ENCODE measurements around the gene MCF2. TPM values are rescaled to one million over a fixed set of nuclear protein-coding genes. Genes with fewer than 3 reads are reported as not detected.
"Not testable (repeated sequence)": the region's sequence is repeated elsewhere in the genome, so short reads cannot be mapped to it uniquely, and the experiment has no call there.

The MCF2 gene, protein sequence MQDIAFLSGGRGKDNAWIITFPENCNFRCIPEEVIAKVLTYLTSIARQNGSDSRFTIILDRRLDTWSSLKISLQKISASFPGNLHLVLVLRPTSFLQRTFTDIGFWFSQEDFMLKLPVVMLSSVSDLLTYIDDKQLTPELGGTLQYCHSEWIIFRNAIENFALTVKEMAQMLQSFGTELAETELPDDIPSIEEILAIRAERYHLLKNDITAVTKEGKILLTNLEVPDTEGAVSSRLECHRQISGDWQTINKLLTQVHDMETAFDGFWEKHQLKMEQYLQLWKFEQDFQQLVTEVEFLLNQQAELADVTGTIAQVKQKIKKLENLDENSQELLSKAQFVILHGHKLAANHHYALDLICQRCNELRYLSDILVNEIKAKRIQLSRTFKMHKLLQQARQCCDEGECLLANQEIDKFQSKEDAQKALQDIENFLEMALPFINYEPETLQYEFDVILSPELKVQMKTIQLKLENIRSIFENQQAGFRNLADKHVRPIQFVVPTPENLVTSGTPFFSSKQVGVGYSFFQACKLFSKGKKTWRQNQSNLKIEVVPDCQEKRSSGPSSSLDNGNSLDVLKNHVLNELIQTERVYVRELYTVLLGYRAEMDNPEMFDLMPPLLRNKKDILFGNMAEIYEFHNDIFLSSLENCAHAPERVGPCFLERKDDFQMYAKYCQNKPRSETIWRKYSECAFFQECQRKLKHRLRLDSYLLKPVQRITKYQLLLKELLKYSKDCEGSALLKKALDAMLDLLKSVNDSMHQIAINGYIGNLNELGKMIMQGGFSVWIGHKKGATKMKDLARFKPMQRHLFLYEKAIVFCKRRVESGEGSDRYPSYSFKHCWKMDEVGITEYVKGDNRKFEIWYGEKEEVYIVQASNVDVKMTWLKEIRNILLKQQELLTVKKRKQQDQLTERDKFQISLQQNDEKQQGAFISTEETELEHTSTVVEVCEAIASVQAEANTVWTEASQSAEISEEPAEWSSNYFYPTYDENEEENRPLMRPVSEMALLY
- 0.68 TPM for total RNA-seq

DNA sequence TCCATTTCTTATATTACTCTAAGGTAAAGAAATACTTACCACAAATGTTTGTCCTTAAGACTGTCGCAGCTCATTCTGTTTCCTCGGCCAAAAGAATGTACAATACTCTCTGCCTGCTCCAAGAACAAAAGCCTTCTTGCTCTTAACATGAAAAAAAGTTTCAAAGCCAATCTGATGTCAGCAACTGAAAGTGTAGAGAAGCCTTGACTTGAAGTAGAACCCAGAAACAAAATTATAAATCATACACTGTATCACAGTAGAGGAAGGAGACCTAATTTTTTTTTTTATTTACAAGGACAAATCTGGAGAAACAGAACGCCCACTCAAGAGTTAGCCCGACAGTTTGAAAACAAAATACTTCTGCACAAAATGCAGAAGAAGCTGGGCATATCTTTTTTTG is at the start of gene MCF2:
TSS of gene MCF2 (minus strand) at position 101 of the 400 bp plus-strand sequence. CDS start 56,423 bp downstream, outside the sequence.
- DNase-seq (ENCODE audit: low spot score) = no peak

DNA sequence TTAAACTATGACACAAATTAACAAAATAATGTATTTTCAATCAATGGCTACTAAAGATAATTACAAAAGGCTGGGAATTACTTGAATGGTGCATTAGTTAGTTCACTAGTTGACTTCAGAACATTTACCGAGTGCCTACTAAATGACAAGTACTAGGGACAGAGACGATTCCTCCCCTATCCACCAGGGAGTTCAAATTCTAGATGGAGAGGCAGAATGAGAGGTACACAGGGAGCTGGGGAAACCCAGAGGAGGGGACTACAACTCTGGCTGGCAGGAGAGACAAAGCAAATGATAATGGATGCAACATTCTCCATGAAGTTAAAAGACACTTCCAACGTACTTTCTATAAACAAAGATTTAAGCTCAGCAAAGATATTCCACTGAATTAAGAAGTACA is 43.1 kb upstream of the MCF2 start:
- no peak for DNase-seq (ENCODE audit: low spot score)

DNA sequence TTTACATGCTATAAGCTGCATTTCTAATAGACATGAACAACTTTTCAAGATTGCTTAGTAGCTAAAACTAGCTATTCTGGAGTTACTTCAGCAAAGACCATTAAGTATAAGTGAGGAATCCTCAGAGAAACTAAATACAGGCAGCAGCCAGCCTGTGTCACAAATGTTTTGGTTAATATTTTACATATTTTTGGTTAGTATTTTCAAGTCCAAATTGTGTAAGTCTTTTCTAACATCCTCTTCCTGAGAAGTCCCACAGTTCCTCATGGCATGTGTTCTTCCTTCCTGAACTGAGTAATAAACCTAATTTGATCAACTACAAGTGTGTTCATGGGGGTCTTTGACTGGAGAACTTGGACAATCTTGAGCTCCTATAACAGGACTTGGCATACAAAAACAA is 42.4 kb upstream of the MCF2 start:
- DNase-seq (ENCODE audit: low spot score) = no peak

DNA sequence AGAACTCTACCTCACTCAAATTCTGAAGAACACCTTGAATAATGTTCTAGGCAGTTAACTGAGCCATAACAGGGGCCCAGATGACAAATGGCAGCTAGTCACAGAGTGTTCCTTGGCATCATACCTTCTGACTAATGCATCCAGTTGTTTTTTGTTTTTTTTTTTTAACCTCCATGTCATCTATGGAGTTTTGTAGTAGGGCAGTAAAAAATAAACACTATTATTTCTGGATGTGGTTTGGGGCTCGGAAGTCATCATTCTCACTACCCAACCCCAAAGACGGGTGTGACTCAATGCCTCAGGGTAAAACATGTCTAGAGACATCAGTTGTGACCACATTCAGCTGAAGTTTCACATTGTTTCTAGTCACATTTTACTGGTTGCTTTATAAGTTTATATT is 31.2 kb upstream of the MCF2 start:
- no peak for DNase-seq (ENCODE audit: low spot score)

DNA sequence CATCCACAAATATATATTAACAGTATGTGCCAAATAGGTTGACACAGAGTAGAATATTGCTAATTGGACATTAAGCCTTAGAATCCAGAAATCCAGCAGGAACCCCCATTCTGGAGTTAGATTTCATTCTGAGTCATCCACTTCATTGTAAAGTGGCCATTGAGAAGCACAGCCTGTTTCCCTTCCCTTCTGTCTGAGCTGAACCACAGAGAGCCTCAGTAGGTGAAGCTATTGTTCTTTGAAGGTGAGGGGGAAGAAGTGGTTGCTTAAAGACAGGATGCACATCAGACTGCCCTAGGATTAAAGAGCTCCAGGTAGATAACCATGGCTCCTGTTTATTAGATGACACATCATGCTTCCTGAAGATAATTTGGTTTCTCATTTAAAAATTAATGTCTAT is 30.6 kb upstream of the MCF2 start:
- DNase-seq (ENCODE audit: low spot score) = no peak

DNA sequence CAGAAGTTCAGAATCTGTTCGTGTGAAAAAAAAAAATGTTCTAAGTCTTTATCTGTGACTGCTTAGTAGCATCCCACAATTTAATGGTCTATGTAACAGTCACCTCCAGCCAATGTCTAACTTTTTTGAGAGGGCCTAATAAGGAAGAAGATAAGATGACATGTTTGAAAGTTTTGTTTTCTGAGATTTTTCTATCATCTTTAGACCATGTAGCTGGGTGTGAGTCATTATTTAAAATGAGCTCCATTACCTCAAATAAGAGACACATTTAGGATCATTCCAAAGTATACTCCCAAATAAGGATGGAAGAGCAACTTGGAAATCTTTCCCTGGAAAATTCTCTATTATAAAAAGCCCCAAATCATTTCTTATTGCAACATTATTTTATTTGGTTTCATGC is 28.2 kb upstream of the MCF2 start:
- no peak for DNase-seq (ENCODE audit: low spot score)

DNA sequence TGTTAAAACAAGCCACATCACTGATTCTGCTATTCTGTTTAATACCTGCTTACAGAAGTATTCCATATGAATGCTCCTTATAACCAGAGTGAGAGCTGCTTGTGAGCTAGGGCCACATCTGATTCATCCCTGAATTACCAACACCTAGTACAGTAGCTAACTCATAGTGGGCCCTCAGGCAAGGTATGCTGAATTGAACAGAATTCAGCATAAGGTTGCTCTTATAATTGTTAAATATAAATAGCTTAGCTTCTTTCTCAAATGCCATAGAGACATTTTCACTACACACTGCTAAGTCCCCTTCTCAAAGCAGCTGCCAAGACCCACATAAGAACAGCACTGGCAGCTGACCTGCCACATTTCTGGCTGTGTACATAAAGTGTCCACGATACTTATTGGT is 27.0 kb upstream of the MCF2 start:
- DNase-seq (ENCODE audit: low spot score) = no peak

DNA sequence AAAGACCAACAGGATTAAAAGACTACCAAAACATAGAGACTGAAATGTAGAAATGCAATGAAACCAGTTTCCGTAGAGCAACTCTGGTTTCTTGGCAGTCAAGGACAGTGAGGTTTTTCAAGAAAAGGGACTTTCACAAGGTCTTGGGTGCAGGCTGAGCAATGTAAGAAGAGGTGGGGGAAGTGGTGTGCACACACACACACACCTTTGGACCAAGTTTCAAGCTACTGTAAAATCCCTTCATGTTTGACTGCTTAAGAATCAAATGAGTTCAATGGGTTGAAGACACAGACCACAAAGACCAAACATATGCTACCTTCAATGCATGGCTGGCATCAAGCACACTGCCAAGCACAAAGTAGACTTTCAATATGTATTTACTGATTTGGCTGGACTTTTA is 17.8 kb upstream of the MCF2 start:
- DNase-seq (ENCODE audit: low spot score) = no peak

DNA sequence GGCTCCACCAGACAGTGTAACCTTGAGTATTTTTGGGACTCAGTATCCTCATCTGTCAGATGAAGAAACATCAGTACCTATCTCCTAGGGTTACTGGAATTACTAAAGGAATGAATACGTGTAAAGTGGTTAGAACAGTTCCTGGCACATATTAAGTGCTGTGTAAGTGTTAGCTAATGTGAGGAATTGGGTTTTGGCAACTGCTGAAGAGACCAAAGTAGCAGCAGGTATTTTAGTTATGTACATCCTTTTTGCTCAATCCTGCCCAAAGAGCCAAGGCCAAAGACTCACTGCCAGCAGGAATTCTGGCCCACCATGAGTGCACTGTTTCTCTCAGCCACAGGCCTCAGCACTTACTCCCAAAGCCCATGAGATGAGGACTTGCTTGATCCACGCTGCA is 16.7 kb upstream of the MCF2 start:
- DNase-seq (ENCODE audit: low spot score) = no peak

DNA sequence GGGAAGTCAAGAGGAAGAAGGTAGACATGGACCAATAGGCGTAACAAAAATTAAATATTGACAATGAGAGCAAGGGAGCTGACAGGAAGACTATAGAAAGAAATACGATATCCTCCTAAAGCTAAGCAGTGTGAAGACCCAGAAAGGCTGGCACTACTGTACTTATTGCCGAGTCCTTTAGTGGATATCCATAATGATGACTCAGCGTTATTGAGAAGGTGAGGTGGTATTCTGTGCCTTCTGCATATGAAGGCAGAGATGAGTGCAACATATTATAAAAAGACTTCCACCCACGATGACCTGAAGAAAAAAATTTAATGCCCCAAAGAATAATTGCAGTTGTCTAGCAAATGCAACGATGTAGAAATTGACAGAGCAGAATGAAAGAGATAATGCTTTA is 13.0 kb upstream of the MCF2 start:
- DNase-seq (ENCODE audit: low spot score) = no peak

DNA sequence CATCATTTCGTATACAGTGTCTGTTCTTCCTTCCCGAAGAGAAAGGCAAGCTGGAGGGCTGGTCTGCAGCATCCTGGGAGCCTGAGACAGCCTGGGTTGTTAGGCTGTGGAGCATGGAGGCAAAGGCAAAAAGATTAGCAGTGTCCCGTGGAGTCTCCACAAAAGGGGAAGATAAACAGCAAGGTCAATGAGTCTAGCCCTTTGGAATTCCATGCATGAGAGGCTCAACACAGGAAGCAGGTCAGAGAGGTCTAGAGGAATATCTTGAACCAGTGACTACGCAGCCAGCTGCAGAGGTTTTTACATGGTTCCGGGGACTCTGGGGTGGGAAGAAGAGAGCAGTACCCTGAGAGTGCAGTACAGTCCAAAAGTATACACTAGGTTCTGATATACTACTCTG is 12.2 kb upstream of the MCF2 start:
- no peak for DNase-seq (ENCODE audit: low spot score)

DNA sequence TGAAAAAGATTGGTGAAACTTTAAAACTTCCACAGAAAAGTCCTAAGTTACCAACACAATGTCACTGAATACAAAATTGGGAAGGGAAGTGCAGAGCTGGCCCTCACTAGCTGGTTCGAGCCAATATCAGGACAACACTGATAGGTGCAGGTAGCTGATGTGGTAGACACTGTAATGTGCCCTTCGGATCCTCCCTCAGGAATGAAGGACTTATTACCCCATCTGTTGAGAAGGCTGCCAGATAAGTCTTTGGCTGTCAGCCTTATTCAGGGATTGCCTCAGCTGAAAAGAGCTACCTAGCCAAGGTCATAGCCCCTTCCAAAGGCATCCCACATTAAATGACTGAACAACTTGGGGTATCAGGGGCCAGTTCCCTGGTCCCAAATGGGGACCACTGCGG is 5.3 kb downstream of the MCF2 start:
- DNase-seq (ENCODE audit: low spot score) = no peak

DNA sequence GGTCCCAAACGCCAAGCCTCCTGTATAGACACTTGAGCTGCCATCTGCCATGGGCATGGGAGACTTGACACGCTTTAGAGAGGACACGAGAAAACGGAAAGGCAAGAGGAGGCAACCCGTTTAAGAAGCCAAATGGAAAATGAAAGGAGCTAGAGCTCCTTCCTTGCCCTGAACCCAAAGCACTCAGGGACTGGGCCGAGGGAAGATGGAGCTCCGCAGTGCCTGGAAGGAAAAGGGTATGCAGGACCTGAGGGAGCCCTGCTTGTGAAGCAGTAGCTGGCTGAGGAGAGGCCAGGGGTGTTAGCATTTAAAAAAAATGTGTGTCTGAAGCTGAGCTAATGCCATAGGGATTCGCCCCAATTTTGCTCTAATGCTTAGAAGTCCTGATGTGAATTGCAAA is 15.1 kb downstream of the MCF2 start:
- no peak for DNase-seq (ENCODE audit: low spot score)

DNA sequence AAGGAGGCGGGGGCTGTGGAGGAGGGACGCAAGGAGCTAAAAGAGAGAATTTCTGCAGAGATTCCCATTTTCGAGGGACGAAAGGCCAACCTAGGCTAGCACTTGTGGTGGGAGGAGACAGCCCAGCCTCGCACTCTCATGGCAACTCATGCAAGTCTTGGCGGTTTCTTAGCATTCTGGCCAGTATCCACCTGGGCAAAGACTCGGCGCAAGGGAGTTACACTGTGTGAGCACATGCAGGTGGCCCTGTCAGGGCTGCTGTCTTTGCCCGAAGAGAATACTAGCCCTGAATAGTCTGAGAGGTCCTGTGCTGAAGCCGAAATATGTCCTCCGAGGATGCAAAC is 15.5 kb downstream of the MCF2 start:
- no peak for DNase-seq (ENCODE audit: low spot score)

DNA sequence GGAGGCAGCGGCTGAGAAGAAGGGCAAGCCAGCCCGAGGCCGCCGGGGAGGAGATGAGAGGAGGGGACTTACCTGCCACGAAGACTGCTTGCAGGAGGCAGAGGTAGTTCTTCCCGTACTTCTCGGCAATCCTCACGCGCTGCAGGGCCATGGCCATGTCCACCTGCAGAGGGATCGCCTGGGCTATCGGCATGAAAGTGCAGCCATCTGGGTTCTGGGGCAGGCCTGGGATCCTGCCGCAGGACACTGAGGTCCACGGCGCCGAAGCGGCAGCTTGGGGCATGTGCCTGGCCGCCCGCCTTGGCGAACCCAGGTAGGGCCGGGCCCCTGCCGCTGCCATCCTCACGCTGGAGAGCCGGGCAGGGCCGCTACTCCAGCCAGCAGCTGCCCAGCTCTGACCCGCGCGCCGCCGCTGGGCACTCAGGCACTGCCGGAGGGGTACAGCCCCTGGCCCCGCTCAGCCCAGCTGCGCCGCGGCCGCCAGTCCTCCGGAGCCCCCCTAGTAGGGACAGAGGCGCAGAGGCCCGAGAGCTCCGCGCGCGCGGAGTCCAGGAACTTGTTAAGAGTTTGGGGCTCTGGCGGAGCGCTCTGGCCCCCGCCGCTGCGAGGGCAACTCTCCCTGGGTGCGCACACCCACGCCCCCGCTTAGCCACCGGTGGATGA is 16.0 kb downstream of the MCF2 start:
- no peak for DNase-seq (ENCODE audit: low spot score)

DNA sequence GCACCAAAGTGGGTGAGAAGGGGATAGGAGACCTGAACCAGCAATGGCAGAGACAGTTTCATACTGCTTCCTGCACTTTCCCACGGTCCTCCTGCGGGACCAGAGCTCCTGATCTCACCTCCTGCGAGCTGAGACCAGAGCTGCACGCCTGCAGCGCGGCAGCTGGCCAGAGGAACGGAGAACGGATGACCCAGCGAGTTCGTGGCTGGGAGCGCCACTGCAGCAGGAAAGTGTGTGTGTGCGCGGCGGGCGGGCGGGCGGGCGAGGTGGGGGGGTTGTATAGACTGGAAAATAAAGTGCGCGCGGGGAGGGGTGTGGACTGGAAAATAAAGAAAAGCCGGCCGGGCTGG is 16.5 kb downstream of the MCF2 start:
- no peak for DNase-seq (ENCODE audit: low spot score)

DNA sequence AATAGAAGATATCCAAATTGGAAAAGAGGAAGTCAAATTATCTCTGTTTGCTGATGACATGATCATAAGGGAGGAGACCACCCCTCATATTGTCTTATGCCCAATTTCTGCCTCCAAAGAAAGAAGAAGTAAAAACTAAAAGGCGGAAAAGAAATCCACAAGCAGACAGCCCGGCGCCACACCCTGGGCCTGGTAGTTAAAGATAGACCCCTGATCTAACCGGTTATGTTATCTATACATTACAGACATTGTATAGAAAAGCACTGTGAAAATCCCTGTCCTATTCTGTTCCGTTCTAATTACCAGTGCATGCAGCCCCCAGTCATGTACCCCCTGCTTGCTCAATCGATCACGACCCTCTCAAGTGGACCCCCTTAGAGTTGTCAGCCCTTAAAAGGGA is 22.8 kb downstream of the MCF2 start:
- not testable (repeated sequence) for DNase-seq (ENCODE audit: low spot score)

DNA sequence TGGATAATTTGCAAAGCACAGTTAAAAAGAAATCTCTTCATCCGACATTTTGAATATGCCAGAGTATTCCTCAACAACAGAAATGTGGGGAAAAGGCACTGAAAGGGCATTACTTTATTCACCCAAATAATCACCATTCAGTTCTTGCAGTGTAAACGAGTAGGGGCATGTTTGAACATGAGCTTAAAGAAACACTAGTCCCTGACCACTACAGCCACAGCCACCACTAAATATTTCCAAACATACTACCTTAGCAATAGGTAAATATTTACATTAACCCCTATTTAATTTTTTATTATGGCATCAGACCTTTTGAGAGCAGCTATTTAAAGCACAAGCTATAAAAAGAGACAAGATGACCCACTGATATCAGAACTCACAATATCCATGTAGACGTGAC is 27.6 kb downstream of the MCF2 start:
- no peak for DNase-seq (ENCODE audit: low spot score)

DNA sequence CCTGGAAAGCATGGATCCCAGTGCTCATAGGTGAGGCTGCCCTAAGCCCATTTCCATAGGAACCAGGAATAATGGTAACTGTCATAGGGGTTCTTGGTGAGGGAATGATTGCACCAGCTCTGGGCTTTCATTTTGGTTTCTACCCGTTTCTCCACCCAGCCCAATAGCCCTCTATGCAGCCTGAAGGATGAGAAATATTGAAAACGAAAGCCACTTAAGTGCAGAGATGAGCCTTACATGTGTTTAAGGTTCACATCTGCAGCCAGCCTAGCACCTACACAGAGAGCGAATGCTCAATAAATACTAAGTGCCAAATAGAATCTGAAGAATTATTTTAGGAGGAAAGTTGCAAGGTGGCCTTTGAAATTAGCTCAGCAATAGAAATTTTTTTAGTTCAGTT is 60.4 kb downstream of the MCF2 start:
- DNase-seq (ENCODE audit: low spot score) = no peak

DNA sequence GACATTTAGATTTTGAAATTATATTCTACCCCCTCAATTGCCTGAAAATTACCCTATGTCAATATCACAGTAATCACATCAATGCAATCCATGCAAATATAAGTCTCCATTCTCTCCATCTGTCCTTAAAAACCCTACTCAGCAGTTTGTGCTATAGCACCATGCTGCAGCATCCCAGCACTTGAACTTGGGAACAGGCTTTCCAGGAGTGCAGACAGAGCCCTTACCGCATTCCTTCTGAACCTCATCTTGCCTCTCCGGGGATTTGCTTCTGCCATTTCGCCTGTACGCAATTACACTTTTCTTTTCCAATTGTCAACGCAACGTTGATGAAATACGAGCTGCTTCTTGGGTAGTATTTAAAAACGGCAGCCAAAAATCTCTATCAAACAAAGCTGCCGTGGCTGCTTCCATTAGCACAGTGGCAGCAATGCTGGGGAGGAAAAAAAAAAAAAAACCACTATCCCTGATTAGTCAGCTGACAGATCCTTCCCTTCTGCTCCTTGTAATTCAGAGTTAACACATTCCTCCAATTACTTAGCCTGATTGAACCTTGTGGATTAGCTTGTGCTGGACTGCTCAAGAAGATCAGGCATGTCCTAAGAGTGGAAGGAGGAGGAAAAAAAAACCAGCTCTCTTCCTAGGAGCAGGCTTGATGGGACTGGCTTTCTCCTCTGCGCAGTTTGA is 65.6 kb downstream of the MCF2 start:
- DNase-seq (ENCODE audit: low spot score) = no peak

DNA sequence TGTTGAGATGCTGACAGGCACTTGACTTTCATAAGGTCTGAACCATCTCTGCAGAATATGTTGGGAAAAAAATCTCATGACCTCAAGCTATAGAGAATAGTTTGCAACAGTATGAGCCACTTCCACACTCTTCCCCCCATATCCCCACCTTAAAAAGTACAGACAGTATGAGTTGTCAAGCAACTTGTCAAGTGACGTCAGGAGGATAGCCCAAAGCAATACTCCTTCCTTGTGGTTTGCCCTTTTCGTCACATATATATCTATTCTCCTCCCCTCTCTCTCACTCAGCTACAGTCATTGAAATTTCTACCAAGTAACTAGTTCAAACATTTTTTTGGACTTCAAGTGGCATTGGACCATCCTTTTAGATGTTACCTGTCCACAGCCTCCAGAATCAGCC is 67.7 kb downstream of the MCF2 start:
- no peak for DNase-seq (ENCODE audit: low spot score)

DNA sequence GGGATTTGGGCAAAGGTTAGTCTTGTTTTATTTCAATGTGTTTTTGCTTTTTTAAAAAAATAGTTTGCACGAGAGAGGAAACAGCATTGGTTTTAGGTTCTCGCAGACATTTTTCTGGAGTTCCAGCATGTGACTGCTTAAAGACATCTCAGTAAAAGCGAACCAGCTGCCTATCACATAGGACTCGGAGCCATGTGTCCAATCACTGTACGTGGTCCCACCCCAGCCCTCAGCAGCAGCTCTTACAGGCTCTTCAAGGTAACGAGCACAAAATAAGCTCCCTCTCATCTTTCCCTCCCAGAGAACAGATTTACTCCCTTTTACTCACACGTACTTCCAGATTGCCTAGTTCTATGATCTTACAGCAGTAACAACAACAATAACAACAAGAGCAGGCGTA is 68.7 kb downstream of the MCF2 start:
- DNase-seq (ENCODE audit: low spot score) = no peak
